Mammary epithelial cell (primary cell): ENCODE results near the gene KMT2C.

Experiments used
- CTCF ChIP-seq, 2 donors: IDR thresholded peaks in 1 of 2; conservative IDR thresholded peaks in 1 of 2; 2 replicates each; pipeline ENCODE4 v1.5.1; 2011 to 2012; ENCODE audit warnings: inconsistent platforms in 2 of 2, low read length in 2 of 2, mild to moderate bottlenecking in 2 of 2, control low read depth in 1 of 2, low read depth in 1 of 2; ENCODE audit not compliant: insufficient read depth in 1 of 2; ENCODE audit errors: extremely low read depth in 1 of 2
- EZH2 ChIP-seq: IDR thresholded peaks from 2 replicates; pipeline ENCODE4 v1.6.1; 2012; ENCODE audit warnings: low read length, inconsistent platforms, borderline replicate concordance

DNA sequence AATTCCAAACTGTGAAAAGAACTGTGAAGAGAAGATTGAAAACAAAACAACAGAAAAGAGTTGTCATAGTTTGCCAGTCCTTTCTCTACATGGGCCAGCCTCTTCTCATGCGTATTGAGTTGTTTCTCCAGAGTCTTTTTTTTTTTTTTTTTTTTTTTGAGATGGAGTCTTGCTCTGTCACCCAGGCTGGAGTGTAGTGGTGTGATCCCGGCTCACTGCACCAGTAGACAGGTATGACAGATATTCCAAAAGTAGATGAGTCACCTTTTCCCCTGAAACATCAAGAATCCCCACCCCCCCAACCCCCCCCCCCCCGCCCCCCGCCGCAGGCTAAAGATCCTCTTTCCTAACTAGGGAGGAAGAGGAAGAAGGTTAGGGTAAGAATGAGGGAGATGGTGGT, 15.6 kb upstream of the KMT2C start:
- TF ChIP-seq CTCF (conservative IDR thresholded peaks at IDR 0.05 in 1 of 2, IDR thresholded peaks at IDR 0.05 in 1 of 2; ENCODE audit: extremely low read depth in 1 of 2, insufficient read depth in 1 of 2, low read depth in 1 of 2, low read length in 2 of 2) (no peak), EZH2 (no peak)
